Renal cortex interstitium (tissue), 11 donors: ENCODE data around the gene MYLK4. TPM values are rescaled to one million over a fixed set of nuclear protein-coding genes. Genes with fewer than 3 reads are reported as not detected.
"Not testable (repeated sequence)": the region's sequence is repeated elsewhere in the genome, so short reads cannot be mapped to it uniquely, and the experiment has no call there.

Experiments
- DNase-seq, 11 donors: peaks; one replicate each; pipeline ENCODE4 v3.0.0-alpha.2; 2013; ENCODE audit warnings: low read depth in 9 of 11, low spot score in 4 of 11; ENCODE audit errors: extremely low read depth in 1 of 11
- polyA plus RNA-seq, 3 donors: library from polyadenylated mRNA; unstranded; fragments of 120-200 nt; gene quantifications; one replicate each; pipeline ENCODE4 v1.2.1, GENCODE V29; 2013; ENCODE audit not compliant: insufficient read length in 3 of 3

Gene MYLK4
- polyA plus RNA-seq, 3 donors: 1.3 to 1.5 (median 1.4) TPM

- DNase-seq: not testable (repeated sequence)
These were observed 12.1 kb upstream of the MYLK4 start for GRCh38 chr6:2762868-2763267.

- DNase-seq: no peak
These were observed 10.4 kb upstream of the MYLK4 start for GRCh38 chr6:2760882-2761842.

- no peak for DNase-seq
These were observed 8.3 kb upstream of the MYLK4 start for GRCh38 chr6:2758980-2759379.

- no peak for DNase-seq
These were observed 6.0 kb upstream of the MYLK4 start for GRCh38 chr6:2756687-2757224.

- no peak for DNase-seq
These were observed 5.5 kb upstream of the MYLK4 start for GRCh38 chr6:2756241-2756640.

GRCh38 chr6:2755456-2755855 lies 4.7 kb upstream of the MYLK4 start:
- DNase-seq: no peak

- DNase-seq: no peak
These were observed 4.2 kb upstream of the MYLK4 start for GRCh38 chr6:2754911-2755310.

- no peak for DNase-seq
These were observed 3.7 kb upstream of the MYLK4 start for GRCh38 chr6:2754393-2754792.

- no peak for DNase-seq
These were observed 3.0 kb upstream of the MYLK4 start for GRCh38 chr6:2753743-2754142.

GRCh38 chr6:2753110-2753489 lies 2.4 kb upstream of the MYLK4 start:
- no peak for DNase-seq

- DNase-seq: no peak
These were observed 1.9 kb upstream of the MYLK4 start for GRCh38 chr6:2752477-2753109.

- DNase-seq: no peak
These were observed 1.1 kb upstream of the MYLK4 start for GRCh38 chr6:2751871-2752270.

GRCh38 chr6:2749969-2750600 lies 637 bp downstream of the MYLK4 start:
- peak in 6 of 11 donors; percentile 53 to 68 (median 59) for DNase-seq

GRCh38 chr6:2748183-2748582 lies 2.5 kb downstream of the MYLK4 start:
- no peak for DNase-seq

- no peak for DNase-seq
These were observed 4.1 kb downstream of the MYLK4 start for GRCh38 chr6:2746557-2747061.

- DNase-seq: no peak
These were observed 5.5 kb downstream of the MYLK4 start for GRCh38 chr6:2745246-2745645.

GRCh38 chr6:2744778-2745177 lies 5.9 kb downstream of the MYLK4 start:
- no peak for DNase-seq

GRCh38 chr6:2744209-2744771 lies 6.4 kb downstream of the MYLK4 start:
- no peak for DNase-seq
